ENCODE data around the gene BEND3.
"Not testable (repeated sequence)": the region's sequence is repeated elsewhere in the genome, so short reads cannot be mapped to it uniquely, and the experiment has no call there.

DNA sequence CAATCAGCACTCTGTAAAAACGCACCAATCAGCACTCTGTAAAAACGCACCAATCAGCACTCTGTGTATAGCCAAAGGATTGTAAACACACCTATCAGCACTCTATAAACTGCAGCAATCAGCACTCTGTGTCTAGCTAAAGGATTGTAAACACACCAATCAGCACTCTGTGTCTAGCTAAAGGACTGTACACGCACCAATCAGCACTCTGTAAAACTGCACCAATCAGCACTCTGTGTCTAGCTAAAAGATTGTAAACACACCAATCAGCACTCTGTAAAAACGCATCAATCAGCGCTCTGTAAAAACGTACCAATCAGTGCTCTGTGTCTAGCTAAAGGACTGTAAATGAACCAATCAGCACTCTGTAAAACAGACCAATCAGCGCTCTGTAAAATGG, 30.9 kb downstream of the BEND3 start:
- TF ChIP-seq EP300 (conservative IDR thresholded peaks at IDR 0.05; ENCODE audit: poor library complexity, severe bottlenecking); EZH2 (IDR thresholded peaks at IDR 0.05; ENCODE audit: borderline replicate concordance, insufficient read depth, low read length, poor library complexity, severe bottlenecking); MXI1 (conservative IDR thresholded peaks at IDR 0.05; ENCODE audit: poor library complexity, severe bottlenecking); SMC3 (conservative IDR thresholded peaks at IDR 0.05; ENCODE audit: poor library complexity); TAF1 (IDR thresholded peaks at IDR 0.05; ENCODE audit: low read depth); POLR2AphosphoS5 (IDR thresholded peaks at IDR 0.05); RAD21 (conservative IDR thresholded peaks at IDR 0.05): not testable (repeated sequence)
- TF ChIP-seq, protein P1, sequence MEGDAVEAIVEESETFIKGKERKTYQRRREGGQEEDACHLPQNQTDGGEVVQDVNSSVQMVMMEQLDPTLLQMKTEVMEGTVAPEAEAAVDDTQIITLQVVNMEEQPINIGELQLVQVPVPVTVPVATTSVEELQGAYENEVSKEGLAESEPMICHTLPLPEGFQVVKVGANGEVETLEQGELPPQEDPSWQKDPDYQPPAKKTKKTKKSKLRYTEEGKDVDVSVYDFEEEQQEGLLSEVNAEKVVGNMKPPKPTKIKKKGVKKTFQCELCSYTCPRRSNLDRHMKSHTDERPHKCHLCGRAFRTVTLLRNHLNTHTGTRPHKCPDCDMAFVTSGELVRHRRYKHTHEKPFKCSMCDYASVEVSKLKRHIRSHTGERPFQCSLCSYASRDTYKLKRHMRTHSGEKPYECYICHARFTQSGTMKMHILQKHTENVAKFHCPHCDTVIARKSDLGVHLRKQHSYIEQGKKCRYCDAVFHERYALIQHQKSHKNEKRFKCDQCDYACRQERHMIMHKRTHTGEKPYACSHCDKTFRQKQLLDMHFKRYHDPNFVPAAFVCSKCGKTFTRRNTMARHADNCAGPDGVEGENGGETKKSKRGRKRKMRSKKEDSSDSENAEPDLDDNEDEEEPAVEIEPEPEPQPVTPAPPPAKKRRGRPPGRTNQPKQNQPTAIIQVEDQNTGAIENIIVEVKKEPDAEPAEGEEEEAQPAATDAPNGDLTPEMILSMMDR (IDR thresholded peaks at IDR 0.05; ENCODE audit: poor library complexity, severe bottlenecking): not testable (repeated sequence)
- TF ChIP-seq, protein P2, sequence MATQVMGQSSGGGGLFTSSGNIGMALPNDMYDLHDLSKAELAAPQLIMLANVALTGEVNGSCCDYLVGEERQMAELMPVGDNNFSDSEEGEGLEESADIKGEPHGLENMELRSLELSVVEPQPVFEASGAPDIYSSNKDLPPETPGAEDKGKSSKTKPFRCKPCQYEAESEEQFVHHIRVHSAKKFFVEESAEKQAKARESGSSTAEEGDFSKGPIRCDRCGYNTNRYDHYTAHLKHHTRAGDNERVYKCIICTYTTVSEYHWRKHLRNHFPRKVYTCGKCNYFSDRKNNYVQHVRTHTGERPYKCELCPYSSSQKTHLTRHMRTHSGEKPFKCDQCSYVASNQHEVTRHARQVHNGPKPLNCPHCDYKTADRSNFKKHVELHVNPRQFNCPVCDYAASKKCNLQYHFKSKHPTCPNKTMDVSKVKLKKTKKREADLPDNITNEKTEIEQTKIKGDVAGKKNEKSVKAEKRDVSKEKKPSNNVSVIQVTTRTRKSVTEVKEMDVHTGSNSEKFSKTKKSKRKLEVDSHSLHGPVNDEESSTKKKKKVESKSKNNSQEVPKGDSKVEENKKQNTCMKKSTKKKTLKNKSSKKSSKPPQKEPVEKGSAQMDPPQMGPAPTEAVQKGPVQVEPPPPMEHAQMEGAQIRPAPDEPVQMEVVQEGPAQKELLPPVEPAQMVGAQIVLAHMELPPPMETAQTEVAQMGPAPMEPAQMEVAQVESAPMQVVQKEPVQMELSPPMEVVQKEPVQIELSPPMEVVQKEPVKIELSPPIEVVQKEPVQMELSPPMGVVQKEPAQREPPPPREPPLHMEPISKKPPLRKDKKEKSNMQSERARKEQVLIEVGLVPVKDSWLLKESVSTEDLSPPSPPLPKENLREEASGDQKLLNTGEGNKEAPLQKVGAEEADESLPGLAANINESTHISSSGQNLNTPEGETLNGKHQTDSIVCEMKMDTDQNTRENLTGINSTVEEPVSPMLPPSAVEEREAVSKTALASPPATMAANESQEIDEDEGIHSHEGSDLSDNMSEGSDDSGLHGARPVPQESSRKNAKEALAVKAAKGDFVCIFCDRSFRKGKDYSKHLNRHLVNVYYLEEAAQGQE (IDR thresholded peaks at IDR 0.05; ENCODE audit: borderline replicate concordance): not testable (repeated sequence)
